Measurements from ENCODE around the gene FHIT.

DNA sequence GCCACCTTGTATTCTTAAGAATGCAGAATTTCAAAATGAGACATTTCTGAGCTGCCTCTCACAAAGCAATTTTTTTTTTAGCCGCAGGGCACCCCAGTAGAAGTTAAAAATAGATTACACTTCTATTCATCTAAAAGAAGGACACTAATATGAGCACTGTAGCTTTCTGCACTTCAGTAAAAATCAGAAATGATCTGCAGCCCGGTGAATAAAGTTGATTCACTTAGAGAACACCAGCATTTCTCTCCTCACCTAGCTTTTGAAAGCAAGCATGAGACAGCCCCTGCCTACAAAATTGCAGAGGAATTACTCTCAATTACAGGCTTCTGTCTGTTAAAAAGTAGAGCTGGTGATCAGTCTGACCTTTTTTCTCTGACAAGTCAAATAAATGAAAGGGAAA lies 1062.4 kb downstream of the FHIT start:
- TF ChIP-seq, protein P1, sequence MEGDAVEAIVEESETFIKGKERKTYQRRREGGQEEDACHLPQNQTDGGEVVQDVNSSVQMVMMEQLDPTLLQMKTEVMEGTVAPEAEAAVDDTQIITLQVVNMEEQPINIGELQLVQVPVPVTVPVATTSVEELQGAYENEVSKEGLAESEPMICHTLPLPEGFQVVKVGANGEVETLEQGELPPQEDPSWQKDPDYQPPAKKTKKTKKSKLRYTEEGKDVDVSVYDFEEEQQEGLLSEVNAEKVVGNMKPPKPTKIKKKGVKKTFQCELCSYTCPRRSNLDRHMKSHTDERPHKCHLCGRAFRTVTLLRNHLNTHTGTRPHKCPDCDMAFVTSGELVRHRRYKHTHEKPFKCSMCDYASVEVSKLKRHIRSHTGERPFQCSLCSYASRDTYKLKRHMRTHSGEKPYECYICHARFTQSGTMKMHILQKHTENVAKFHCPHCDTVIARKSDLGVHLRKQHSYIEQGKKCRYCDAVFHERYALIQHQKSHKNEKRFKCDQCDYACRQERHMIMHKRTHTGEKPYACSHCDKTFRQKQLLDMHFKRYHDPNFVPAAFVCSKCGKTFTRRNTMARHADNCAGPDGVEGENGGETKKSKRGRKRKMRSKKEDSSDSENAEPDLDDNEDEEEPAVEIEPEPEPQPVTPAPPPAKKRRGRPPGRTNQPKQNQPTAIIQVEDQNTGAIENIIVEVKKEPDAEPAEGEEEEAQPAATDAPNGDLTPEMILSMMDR (IDR thresholded peaks at IDR 0.05; ENCODE audit: low read depth, low read length), result no peak
- no peak for TF ChIP-seq EZH2phosphoT487 (IDR thresholded peaks at IDR 0.05; ENCODE audit: low read depth)
